NCI-H1417 (cell line): ENCODE data around the gene OSBPL8.
"Not testable (repeated sequence)": the region's sequence is repeated elsewhere in the genome, so short reads cannot be mapped to it uniquely, and the experiment has no call there.

ENCODE experiments used
- DNase-seq, 3 experiments: peaks; one replicate each; lab custom pipeline; 2025; lab: John Stamatoyannopoulos, UW

The OSBPL8 gene

GRCh38 chr12:76520348-76520747, 39.2 kb downstream of the OSBPL8 start:
- no peak for DNase-seq

GRCh38 chr12:76519538-76519937, 40.0 kb downstream of the OSBPL8 start:
- DNase-seq = no peak

- no peak for DNase-seq
Measured at GRCh38 chr12:76518699-76519098, 40.9 kb downstream of the OSBPL8 start.

GRCh38 chr12:76515271-76515670, 44.3 kb downstream of the OSBPL8 start:
- DNase-seq = no peak

GRCh38 chr12:76511116-76511716, 48.4 kb downstream of the OSBPL8 start:
- not testable (repeated sequence) for DNase-seq

- DNase-seq = no peak
Measured at GRCh38 chr12:76508128-76508980, 51.2 kb downstream of the OSBPL8 start.

- no peak for DNase-seq
Measured at GRCh38 chr12:76506149-76506548, 53.4 kb downstream of the OSBPL8 start.

GRCh38 chr12:76505050-76505449, 54.5 kb downstream of the OSBPL8 start:
- DNase-seq = no peak

- no peak for DNase-seq
Measured at GRCh38 chr12:76504606-76505005, 55.0 kb downstream of the OSBPL8 start.

- no peak for DNase-seq
Measured at GRCh38 chr12:76503957-76504356, 55.6 kb downstream of the OSBPL8 start.

GRCh38 chr12:76501390-76501789, 58.2 kb downstream of the OSBPL8 start:
- no peak for DNase-seq

GRCh38 chr12:76499136-76499535, 60.4 kb downstream of the OSBPL8 start:
- not testable (repeated sequence) for DNase-seq

GRCh38 chr12:76495556-76495955, 64.0 kb downstream of the OSBPL8 start:
- no peak for DNase-seq

- DNase-seq = no peak
Measured at GRCh38 chr12:76491292-76491691, 68.3 kb downstream of the OSBPL8 start.

GRCh38 chr12:76490763-76491162, 68.8 kb downstream of the OSBPL8 start:
- no peak for DNase-seq

- DNase-seq = no peak
Measured at GRCh38 chr12:76489737-76490136, 69.8 kb downstream of the OSBPL8 start.

- DNase-seq = no peak
Measured at GRCh38 chr12:76486011-76486410, 73.6 kb downstream of the OSBPL8 start.

- no peak for DNase-seq
Measured at GRCh38 chr12:76480796-76481195, 78.8 kb downstream of the OSBPL8 start.

- DNase-seq = no peak
Measured at GRCh38 chr12:76478045-76478444, 81.5 kb downstream of the OSBPL8 start.

- DNase-seq = not testable (repeated sequence)
Measured at GRCh38 chr12:76472862-76473261, 86.7 kb downstream of the OSBPL8 start.

- no peak for DNase-seq
Measured at GRCh38 chr12:76471579-76471978, 88.0 kb downstream of the OSBPL8 start.

GRCh38 chr12:76470028-76470939, 89.3 kb downstream of the OSBPL8 start:
- DNase-seq = no peak
